Trophoblast cell (in vitro differentiated cells and primary cell): ENCODE measurements around the gene MAML3.

ENCODE experiments used
- DNase-seq, 2 donors: peaks; one replicate each; pipeline ENCODE4 v3.0.0-alpha.2; 2016
- H2AFZ ChIP-seq: 2 replicates; pipeline ENCODE4 v1.6.1; 2013; ENCODE audit warnings: low read length, moderate library complexity, mild to moderate bottlenecking; ENCODE audit not compliant: insufficient read depth, poor library complexity
- H2AK5ac ChIP-seq: 2 replicates; pipeline ENCODE4 v1.6.1; 2013; ENCODE audit warnings: mild to moderate bottlenecking, low read length
- H2BK120ac ChIP-seq: 2 replicates; pipeline ENCODE4 v1.6.1; 2013; ENCODE audit warnings: low read length, mild to moderate bottlenecking, moderate library complexity; ENCODE audit not compliant: insufficient read depth, poor library complexity
- H2BK12ac ChIP-seq: 2 replicates; pipeline ENCODE4 v1.6.1; 2013; ENCODE audit warnings: mild to moderate bottlenecking, low read length, moderate library complexity
- H2BK5ac ChIP-seq: 2 replicates; pipeline ENCODE4 v1.6.1; 2013; ENCODE audit warnings: low read length, low read depth, moderate library complexity, mild to moderate bottlenecking; ENCODE audit not compliant: poor library complexity
- H3K14ac ChIP-seq: 2 replicates; pipeline ENCODE4 v1.6.1; 2013; ENCODE audit warnings: mild to moderate bottlenecking, low read length
- H3K18ac ChIP-seq: 2 replicates; pipeline ENCODE4 v1.6.1; 2013; ENCODE audit warnings: mild to moderate bottlenecking, low read length
- H3K23ac ChIP-seq: 2 replicates; pipeline ENCODE4 v1.6.1; 2013; ENCODE audit warnings: low read length
- H3K27ac ChIP-seq: 2 replicates; pipeline ENCODE4 v1.5.1; 2013; ENCODE audit warnings: low read depth, mild to moderate bottlenecking, inconsistent platforms, low read length, moderate library complexity
- H3K27me3 ChIP-seq: 2 replicates; pipeline ENCODE4 v1.6.1; 2013; ENCODE audit warnings: inconsistent platforms, mild to moderate bottlenecking, low read length, moderate library complexity; ENCODE audit not compliant: insufficient read depth
- H3K36me3 ChIP-seq, 2 experiments: 1 replicate in 1 of 2; 2 replicates in 1 of 2; pipeline ENCODE4 v1.6.1; 2013; ENCODE audit warnings: low read length in 2 of 2, mild to moderate bottlenecking in 2 of 2, moderate library complexity in 1 of 2; ENCODE audit not compliant: insufficient read depth in 2 of 2, control insufficient read depth in 1 of 2
- H3K4ac ChIP-seq: 2 replicates; pipeline ENCODE4 v1.6.1; 2013; ENCODE audit warnings: low read depth, mild to moderate bottlenecking, low read length, moderate library complexity
- H3K4me1 ChIP-seq, 2 experiments: 1 replicate in 1 of 2; 2 replicates in 1 of 2; pipeline ENCODE4 v1.6.1; 2013; ENCODE audit warnings: low read length in 2 of 2, mild to moderate bottlenecking in 2 of 2, moderate library complexity in 1 of 2; ENCODE audit not compliant: insufficient read depth in 2 of 2, control insufficient read depth in 1 of 2
- H3K4me2 ChIP-seq: 2 replicates; pipeline ENCODE4 v1.6.1; 2013; ENCODE audit warnings: inconsistent platforms, mild to moderate bottlenecking, low read length, moderate library complexity
- H3K4me3 ChIP-seq: 2 replicates; pipeline ENCODE4 v1.5.1; 2013; ENCODE audit warnings: mild to moderate bottlenecking, low read depth, low read length, inconsistent platforms
- H3K79me1 ChIP-seq: one replicate; pipeline ENCODE4 v1.6.1; 2013; ENCODE audit warnings: low read length
- H3K79me2 ChIP-seq: 2 replicates; pipeline ENCODE4 v1.6.1; 2013; ENCODE audit warnings: low read length, mild to moderate bottlenecking; ENCODE audit not compliant: control insufficient read depth, insufficient read depth, poor library complexity
- H3K9ac ChIP-seq: 2 replicates; pipeline ENCODE4 v1.6.1; 2013; ENCODE audit warnings: mild to moderate bottlenecking, low read length
- H3K9me3 ChIP-seq: 2 replicates; pipeline ENCODE4 v1.6.1; 2013; ENCODE audit warnings: low read depth, mild to moderate bottlenecking, control low read depth, inconsistent platforms, low read length; ENCODE audit not compliant: insufficient read depth
- H4K12ac ChIP-seq: 2 replicates; pipeline ENCODE4 v1.6.1; 2013; ENCODE audit warnings: low read depth, mild to moderate bottlenecking, low read length, moderate library complexity
- H4K8ac ChIP-seq: 2 replicates; pipeline ENCODE4 v1.6.1; 2013; ENCODE audit warnings: low read depth, mild to moderate bottlenecking, low read length, moderate library complexity
- H4K91ac ChIP-seq: one replicate; pipeline ENCODE4 v1.6.1; 2013; ENCODE audit warnings: low read depth, mild to moderate bottlenecking, low read length, moderate library complexity
- WGBS: extraction: QIAGEN DNeasy Blood & Tissue Kit; methylation state at CpG from one replicate; pipeline ENCODE4 v1.1.7; 2013; ENCODE audit warnings: missing lambda C conversion rate; ENCODE audit not compliant: insufficient read length, insufficient coverage; ENCODE audit errors: extremely low coverage; 5-methylcytosine and 5-hydroxymethylcytosine counted together

MAML3 gene

GRCh38 chr4:139783741-139784484 lies 370.1 kb downstream of the MAML3 start:
- Histone ChIP-seq H3K9me3 (no peaks in the 10 kb centered on the region), H3K4me2 (no peak overlapping the region), H3K4ac (no peak overlapping the region), H4K8ac (no peak overlapping the region), H3K79me2 (no peaks in the 10 kb centered on the region), H3K18ac (no peak overlapping the region), H2BK120ac (no peak overlapping the region), H2BK12ac (no peak overlapping the region), H3K27me3 (no peaks in the 10 kb centered on the region), H2AK5ac (no peak overlapping the region), H3K14ac (no peak overlapping the region), H4K91ac (no peak overlapping the region), H4K12ac (no peak overlapping the region), H3K23ac (no peak overlapping the region), H3K27ac (peak overlapping the region; percentile 11), H2BK5ac (peak overlapping the region; percentile 22), H3K4me1 (peaks cover 9 to 12% of the 10 kb centered on the region in 2 experiments), H3K4me3 (no peak overlapping the region), H3K79me1 (peaks cover 3% of the 10 kb centered on the region), H3K9ac (no peak overlapping the region), H2AFZ (no peak overlapping the region), H3K36me3 (no peaks in the 10 kb centered on the region)
- DNase-seq = peak; percentile 40 to 80
- WGBS = no CpG with 5 or more reads among the region's 20 CpGs

- no peaks in the 10 kb centered on the region for H3K27me3 ChIP-seq
- no CpG with 5 or more reads among the region's 7 CpGs for WGBS
- H4K12ac ChIP-seq = no peak overlapping the region
These were observed 371.0 kb downstream of the MAML3 start for GRCh38 chr4:139782926-139783522.

GRCh38 chr4:139781066-139781465 lies 372.9 kb downstream of the MAML3 start:
- Histone ChIP-seq H3K4ac (no peak overlapping the region), H3K79me1 (peaks cover 5% of the 10 kb centered on the region), H3K14ac (no peak overlapping the region), H2BK120ac (no peak overlapping the region), H3K9ac (no peak overlapping the region), H3K36me3 (no peaks in the 10 kb centered on the region), H3K27ac (no peak overlapping the region), H3K4me1 (peaks cover 14 to 20% of the 10 kb centered on the region in 2 experiments), H3K27me3 (no peaks in the 10 kb centered on the region), H4K91ac (no peak overlapping the region), H2BK12ac (no peak overlapping the region), H3K4me3 (no peak overlapping the region), H3K9me3 (no peaks in the 10 kb centered on the region), H2AK5ac (no peak overlapping the region), H3K23ac (no peak overlapping the region), H3K18ac (no peak overlapping the region), H3K4me2 (no peak overlapping the region), H2AFZ (no peak overlapping the region), H3K79me2 (no peaks in the 10 kb centered on the region), H4K12ac (no peak overlapping the region), H4K8ac (no peak overlapping the region), H2BK5ac (no peak overlapping the region)
- DNase-seq = no peak
- WGBS = no CpG with 5 or more reads among the region's 3 CpGs

More at GRCh38 chr4:139782926-139783522, 371.0 kb downstream of the MAML3 start:
- no peak overlapping the region for H3K9ac ChIP-seq
- peaks cover 3% of the 10 kb centered on the region for H3K79me1 ChIP-seq
- H3K79me2 ChIP-seq = no peaks in the 10 kb centered on the region
- no peak for DNase-seq
- peaks cover 9 to 12% of the 10 kb centered on the region in 2 experiments for H3K4me1 ChIP-seq
- no peak overlapping the region for H3K4ac ChIP-seq
- H4K8ac ChIP-seq = no peak overlapping the region
- H4K91ac ChIP-seq = no peak overlapping the region
- H3K9me3 ChIP-seq = no peaks in the 10 kb centered on the region
- no peak overlapping the region for H3K27ac ChIP-seq
- no peak overlapping the region for H2AFZ ChIP-seq
- H3K18ac ChIP-seq = no peak overlapping the region
- H2BK120ac ChIP-seq = no peak overlapping the region
- no peaks in the 10 kb centered on the region for H3K36me3 ChIP-seq
- no peak overlapping the region for H3K4me3 ChIP-seq
- no peak overlapping the region for H3K23ac ChIP-seq
- H2BK12ac ChIP-seq = peak overlapping the region; percentile 30
- no peak overlapping the region for H3K4me2 ChIP-seq
- no peak overlapping the region for H2AK5ac ChIP-seq
- no peak overlapping the region for H3K14ac ChIP-seq
- H2BK5ac ChIP-seq = no peak overlapping the region

- Histone ChIP-seq H3K14ac (no peak overlapping the region), H3K9ac (no peak overlapping the region), H4K12ac (no peak overlapping the region), H3K18ac (no peak overlapping the region), H2AK5ac (no peak overlapping the region), H2BK5ac (no peak overlapping the region), H3K36me3 (no peaks in the 10 kb centered on the region), H3K4me3 (no peak overlapping the region), H3K23ac (no peak overlapping the region), H4K8ac (no peak overlapping the region), H3K27me3 (no peaks in the 10 kb centered on the region), H2AFZ (no peak overlapping the region), H3K27ac (no peak overlapping the region), H3K79me2 (no peaks in the 10 kb centered on the region), H2BK12ac (no peak overlapping the region), H3K79me1 (peaks cover 5% of the 10 kb centered on the region), H3K4me1 (peaks cover 14 to 17% of the 10 kb centered on the region in 2 experiments), H2BK120ac (no peak overlapping the region), H3K4me2 (no peak overlapping the region), H4K91ac (no peak overlapping the region), H3K4ac (no peak overlapping the region), H3K9me3 (no peaks in the 10 kb centered on the region)
- no CpG with 5 or more reads among the region's 9 CpGs for WGBS
- no peak for DNase-seq
These were observed 374.3 kb downstream of the MAML3 start for GRCh38 chr4:139779691-139780090.
